Right atrium auricular region (tissue), 2 donors: ENCODE results near the gene TRIM36. TPM values are rescaled to one million over a fixed set of nuclear protein-coding genes. Genes with fewer than 3 reads are reported as not detected.

Source experiments
- DNase-seq: peaks from one replicate; pipeline ENCODE4 v3.0.0-alpha.2; 2019; ENCODE audit warnings: low spot score
- H3K27ac ChIP-seq, 2 donors: fragments of 200-600 bp; sonication (generic); 1 replicate in 1 of 2; 2 replicates in 1 of 2; pipeline ENCODE4 v1.5.1; 2016 to 2019
- H3K27me3 ChIP-seq, 2 donors: fragments of 200-600 bp; sonication (generic); one replicate each; pipeline versions ENCODE4 v1.5.1 to v1.6.0; 2017 to 2019
- H3K36me3 ChIP-seq: fragments of 200-600 bp; sonication (generic); one replicate; pipeline ENCODE4 v1.5.1; 2016
- H3K4me1 ChIP-seq, 2 donors: fragments of 200-600 bp; sonication (generic); one replicate each; pipeline versions ENCODE4 v1.5.1 to v1.6.0; 2017 to 2019
- H3K4me3 ChIP-seq, 2 donors: fragments of 200-600 bp; sonication (generic); 1 replicate in 1 of 2; 2 replicates in 1 of 2; pipeline ENCODE4 v1.5.1; 2017 to 2019; ENCODE audit warnings: mild to moderate bottlenecking in 1 of 2, moderate library complexity in 1 of 2
- H3K9me3 ChIP-seq, 2 donors: fragments of 200-600 bp; sonication (generic); one replicate each; pipeline ENCODE4 v1.5.1; 2019
- total RNA-seq, 2 donors: library from RNA; depleted of rRNA; stranded (reverse); fragments of >200 nt; gene quantifications; one replicate each; pipeline ENCODE4 v1.1.0, GENCODE V29; 2016
- TF ChIP-seq, protein P1 (sequence below), 2 donors: fragments of 200-600 bp; sonication (generic); IDR thresholded peaks; one replicate each; pipeline ENCODE4 v1.5.1; 2019; ENCODE audit warnings: antibody characterized with exemption in 2 of 2

The TRIM36 gene, protein sequence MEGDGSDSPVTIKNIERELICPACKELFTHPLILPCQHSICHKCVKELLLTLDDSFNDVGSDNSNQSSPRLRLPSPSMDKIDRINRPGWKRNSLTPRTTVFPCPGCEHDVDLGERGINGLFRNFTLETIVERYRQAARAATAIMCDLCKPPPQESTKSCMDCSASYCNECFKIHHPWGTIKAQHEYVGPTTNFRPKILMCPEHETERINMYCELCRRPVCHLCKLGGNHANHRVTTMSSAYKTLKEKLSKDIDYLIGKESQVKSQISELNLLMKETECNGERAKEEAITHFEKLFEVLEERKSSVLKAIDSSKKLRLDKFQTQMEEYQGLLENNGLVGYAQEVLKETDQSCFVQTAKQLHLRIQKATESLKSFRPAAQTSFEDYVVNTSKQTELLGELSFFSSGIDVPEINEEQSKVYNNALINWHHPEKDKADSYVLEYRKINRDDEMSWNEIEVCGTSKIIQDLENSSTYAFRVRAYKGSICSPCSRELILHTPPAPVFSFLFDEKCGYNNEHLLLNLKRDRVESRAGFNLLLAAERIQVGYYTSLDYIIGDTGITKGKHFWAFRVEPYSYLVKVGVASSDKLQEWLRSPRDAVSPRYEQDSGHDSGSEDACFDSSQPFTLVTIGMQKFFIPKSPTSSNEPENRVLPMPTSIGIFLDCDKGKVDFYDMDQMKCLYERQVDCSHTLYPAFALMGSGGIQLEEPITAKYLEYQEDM
- total RNA-seq: 1 to 10 TPM in 1 of 2 donors, under 1 TPM in 1; 0.55 to 2.0 TPM

DNA sequence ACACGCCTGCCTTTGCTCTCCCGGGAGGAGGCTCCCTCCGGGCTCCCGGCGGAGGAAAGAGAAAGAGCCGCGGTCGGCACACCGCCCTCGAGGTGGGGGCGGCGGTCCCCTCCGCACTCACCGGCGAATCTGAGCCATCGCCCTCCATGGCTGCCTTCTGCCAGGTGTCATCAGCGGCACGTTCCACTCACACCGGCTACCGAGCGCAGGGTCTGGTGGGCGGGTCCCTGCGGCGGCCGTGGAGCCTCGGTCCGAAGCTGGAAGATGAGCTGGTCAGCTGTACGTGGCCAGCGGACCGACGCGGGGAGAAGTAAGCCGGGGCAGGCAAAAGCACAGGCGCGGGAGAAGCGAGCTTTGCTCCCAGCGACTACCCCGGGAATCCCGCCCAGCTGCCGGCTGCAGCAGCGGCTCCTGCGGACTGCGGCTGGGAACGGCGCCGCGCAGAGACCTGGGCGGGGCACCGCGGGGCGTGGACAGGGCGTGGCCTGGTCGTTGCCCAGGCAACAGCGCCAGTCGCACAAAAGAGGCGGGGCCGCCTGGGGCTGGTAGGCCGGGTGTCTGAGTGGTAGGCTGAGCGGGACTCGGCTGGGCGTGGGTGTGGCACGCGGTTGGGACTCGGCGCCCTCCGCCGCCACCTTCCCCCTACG lies at the start of gene TRIM36:
TSS of gene TRIM36 (minus strand) at position 422 of the 647 bp plus-strand sequence. CDS start at position 148, 274 bp downstream.
- peak; percentile 86 for DNase-seq
- no peaks in the 10 kb centered on the region for H3K27me3 ChIP-seq
- no peaks in the 10 kb centered on the region for H3K36me3 ChIP-seq

DNA sequence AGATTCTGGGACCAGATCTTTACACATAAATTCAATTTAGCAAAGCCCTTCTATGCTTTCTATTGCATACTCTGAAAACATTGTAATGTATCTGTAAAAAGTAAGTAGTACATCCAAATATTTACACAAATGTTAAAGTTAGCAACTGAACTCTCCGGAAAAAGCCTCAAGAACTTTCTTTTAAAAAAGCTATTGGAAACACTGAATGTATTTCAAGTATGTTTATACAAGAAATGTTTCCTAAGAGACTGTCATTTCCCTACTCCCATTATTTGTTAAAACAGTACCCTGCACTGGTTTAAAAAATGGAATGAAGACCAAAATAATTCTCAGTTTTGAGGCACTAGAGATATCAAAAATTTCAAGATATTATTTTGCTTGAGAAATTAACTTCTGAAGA lies 44.8 kb upstream of the TRIM36 start:
- no peak for DNase-seq
- no peak overlapping the region for H3K27ac ChIP-seq
- H3K4me3 ChIP-seq: no peak overlapping the region
- H3K27me3 ChIP-seq: no peaks in the 10 kb centered on the region
- H3K36me3 ChIP-seq: peaks cover 10% of the 10 kb centered on the region
- H3K9me3 ChIP-seq: no peaks in the 10 kb centered on the region
- H3K4me1 ChIP-seq: no peaks in the 10 kb centered on the region
- TF ChIP-seq, protein P1, sequence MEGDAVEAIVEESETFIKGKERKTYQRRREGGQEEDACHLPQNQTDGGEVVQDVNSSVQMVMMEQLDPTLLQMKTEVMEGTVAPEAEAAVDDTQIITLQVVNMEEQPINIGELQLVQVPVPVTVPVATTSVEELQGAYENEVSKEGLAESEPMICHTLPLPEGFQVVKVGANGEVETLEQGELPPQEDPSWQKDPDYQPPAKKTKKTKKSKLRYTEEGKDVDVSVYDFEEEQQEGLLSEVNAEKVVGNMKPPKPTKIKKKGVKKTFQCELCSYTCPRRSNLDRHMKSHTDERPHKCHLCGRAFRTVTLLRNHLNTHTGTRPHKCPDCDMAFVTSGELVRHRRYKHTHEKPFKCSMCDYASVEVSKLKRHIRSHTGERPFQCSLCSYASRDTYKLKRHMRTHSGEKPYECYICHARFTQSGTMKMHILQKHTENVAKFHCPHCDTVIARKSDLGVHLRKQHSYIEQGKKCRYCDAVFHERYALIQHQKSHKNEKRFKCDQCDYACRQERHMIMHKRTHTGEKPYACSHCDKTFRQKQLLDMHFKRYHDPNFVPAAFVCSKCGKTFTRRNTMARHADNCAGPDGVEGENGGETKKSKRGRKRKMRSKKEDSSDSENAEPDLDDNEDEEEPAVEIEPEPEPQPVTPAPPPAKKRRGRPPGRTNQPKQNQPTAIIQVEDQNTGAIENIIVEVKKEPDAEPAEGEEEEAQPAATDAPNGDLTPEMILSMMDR (IDR thresholded peaks at IDR 0.05): no peak

More for the DNA sequence above, at the start of gene TRIM36:
- TF ChIP-seq, protein P1 (IDR thresholded peaks at IDR 0.05): no peak
- peak within 1 kb of the TSS; percentile 59 to 65 for H3K4me3 ChIP-seq
- peaks cover 0 to 23% of the 10 kb centered on the region in 2 donors for H3K4me1 ChIP-seq
- H3K27ac ChIP-seq: peak within 1 kb of the TSS in 1 of 2 donors; percentile 32
- H3K9me3 ChIP-seq: no peaks in the 10 kb centered on the region

DNA sequence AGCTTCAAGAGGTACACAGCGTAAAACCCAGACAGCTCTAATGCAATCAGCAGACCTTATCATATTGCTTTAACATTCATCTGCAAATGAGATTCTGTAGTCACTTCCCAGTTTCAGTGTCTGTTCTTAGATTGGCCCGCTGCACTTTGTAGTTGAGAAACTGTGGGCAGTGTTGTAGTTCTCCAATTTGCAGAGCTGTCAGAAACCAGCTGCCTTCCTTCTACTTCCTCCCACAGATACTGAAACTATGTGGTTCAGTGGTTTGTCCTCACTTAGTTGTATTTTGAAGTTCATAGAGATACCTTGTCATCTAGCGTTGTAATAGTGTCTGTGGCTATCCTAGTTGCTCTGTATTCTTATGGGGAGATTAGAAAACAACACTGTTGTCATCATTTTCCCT lies 39.6 kb upstream of the TRIM36 start:
- no peak for DNase-seq
- H3K4me1 ChIP-seq: no peaks in the 10 kb centered on the region
- no peaks in the 10 kb centered on the region for H3K9me3 ChIP-seq
- no peaks in the 10 kb centered on the region for H3K27me3 ChIP-seq
- H3K27ac ChIP-seq: no peak overlapping the region
- no peaks in the 10 kb centered on the region for H3K36me3 ChIP-seq
- H3K4me3 ChIP-seq: no peak overlapping the region
- TF ChIP-seq, protein P1 (IDR thresholded peaks at IDR 0.05): no peak

DNA sequence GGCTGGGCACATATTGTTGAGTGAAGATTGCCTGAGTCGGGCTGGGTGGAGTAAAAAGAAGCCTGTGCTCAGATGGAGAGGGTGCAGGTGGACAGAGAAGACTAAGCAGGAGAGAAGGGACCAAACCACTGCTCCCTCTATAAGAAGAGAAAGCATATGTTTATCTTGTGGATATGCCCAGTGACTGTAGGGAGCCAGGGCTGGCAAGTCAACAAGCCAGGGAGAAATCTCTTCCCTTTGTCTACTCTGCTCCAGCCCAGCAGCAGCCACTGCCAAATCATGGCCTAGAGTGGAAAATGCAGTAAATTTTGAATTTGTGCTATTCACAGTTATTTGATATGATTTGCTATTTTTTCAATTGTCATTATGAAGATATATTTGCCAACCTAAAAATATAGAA lies 33.2 kb upstream of the TRIM36 start:
- Histone ChIP-seq H3K27ac (no peak overlapping the region), H3K9me3 (no peaks in the 10 kb centered on the region), H3K4me1 (no peaks in the 10 kb centered on the region), H3K27me3 (no peaks in the 10 kb centered on the region), H3K4me3 (no peak overlapping the region), H3K36me3 (no peaks in the 10 kb centered on the region)
- TF ChIP-seq, protein P1 (IDR thresholded peaks at IDR 0.05): no peak
- no peak for DNase-seq

DNA sequence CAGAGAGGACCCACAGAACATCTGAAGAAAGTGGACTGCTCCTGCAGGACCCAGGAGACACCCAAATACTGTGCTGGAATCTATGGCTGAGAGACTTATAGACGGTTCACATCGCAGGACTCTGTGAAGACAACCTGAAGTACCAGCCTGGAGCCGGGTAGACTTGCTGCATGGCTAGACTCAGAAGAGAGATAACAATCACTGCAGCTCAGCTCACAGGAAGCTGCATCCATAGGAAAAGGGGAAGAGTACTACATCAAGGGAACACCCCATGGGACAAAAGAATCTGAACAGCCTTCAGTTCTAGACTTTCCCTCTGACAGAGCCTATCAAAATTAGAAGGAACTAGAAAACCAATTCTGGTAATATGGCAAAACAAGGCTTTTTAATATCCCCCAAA lies 26.5 kb upstream of the TRIM36 start:
- Histone ChIP-seq H3K4me1 (no peaks in the 10 kb centered on the region), H3K9me3 (no peaks in the 10 kb centered on the region), H3K27me3 (no peaks in the 10 kb centered on the region), H3K27ac (no peak overlapping the region), H3K36me3 (no peaks in the 10 kb centered on the region), H3K4me3 (no peak overlapping the region)
- TF ChIP-seq, protein P1 (IDR thresholded peaks at IDR 0.05): no peak
- no peak for DNase-seq
